HG03378 (cell line): Measurements from ENCODE around the gene VAMP8.
A peak's percentile ranks its signal among the peaks of the same experiment; 100 is the strongest.
"Not testable (repeated sequence)": the region's sequence is repeated elsewhere in the genome, so short reads cannot be mapped to it uniquely, and the experiment has no call there.

ENCODE experiments used
- ATAC-seq: cut with Tn5 transposase; IDR thresholded peaks from one replicate; pipeline ENCODE4 v1.9.1; 2021; ENCODE audit warnings: mild to moderate bottlenecking, moderate library complexity; ENCODE audit not compliant: unreplicated experiment

VAMP8 gene

DNA sequence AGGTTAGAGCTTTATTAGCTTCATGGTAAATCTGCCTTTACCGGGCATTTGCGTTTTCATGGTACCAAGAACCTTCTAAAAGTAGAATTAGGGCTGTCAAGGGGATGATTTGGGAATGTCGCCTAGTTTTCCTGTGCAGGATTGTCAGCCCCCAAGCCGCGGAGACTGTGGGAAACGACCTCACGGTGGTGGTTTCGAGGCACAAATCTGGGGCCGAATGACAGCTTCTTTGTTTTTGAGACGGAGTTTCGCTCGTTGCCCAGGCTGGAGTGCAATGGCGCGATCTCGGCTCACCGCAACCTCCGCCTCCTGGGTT is 38.0 kb downstream of the VAMP8 start:
- no peak for ATAC-seq

DNA sequence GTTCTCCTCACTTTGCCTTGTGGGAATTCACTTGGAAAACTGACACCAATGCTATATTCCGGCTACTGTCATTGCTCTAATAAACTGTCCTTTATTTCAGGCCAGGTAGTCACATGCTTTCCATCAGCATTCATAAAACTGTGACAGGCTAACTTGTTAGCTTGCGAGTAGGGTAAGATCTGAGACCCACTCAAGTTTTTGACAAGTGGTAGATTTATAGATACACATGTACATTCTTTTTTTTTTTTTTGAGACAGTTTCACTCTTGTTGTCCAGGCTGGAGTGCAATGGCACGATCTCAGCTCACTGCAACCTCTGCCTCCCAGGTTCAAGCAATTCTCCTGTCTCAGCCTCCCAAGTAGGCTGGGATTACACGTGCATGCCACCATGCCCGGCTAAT is 40.3 kb downstream of the VAMP8 start:
- ATAC-seq = not testable (repeated sequence)

DNA sequence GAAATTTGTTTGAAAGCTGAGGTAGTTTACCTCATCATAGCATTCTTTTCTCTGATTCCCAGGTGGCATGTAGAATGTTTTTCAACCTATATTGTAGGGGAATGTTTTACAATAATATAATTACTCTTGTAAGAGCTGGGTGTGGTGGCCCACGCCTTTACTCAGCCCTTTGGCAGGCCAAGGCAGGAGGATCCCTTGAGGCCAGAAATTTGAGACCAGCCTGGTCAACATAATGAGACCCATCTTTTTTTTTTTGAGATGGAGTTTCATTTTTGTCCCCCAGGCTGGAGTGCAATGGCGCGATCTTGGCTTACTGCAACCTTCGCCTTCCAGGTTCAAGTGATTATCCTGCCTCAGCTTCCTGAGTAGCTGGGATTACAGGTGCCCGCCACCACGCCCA is 42.2 kb downstream of the VAMP8 start:
- no peak for ATAC-seq

DNA sequence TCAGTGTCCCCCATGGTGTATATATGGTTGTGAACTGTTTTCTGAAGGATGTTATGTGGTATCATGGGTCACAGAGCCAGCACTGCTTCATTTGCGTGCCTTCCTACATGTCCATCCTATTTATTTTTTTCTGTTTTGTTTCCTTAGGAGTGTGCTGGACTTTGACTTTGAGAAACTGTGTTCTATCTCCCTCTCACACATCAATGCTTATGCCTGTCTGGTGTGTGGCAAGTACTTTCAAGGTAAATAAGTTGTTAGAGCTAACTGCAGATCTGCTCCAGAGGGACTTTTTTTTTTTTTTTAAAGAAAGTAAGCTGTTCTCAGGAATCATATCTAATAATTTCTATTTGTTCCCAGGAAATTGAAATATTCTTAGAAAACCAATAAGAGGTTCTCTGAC is 44.0 kb downstream of the VAMP8 start:
- ATAC-seq = no peak

DNA sequence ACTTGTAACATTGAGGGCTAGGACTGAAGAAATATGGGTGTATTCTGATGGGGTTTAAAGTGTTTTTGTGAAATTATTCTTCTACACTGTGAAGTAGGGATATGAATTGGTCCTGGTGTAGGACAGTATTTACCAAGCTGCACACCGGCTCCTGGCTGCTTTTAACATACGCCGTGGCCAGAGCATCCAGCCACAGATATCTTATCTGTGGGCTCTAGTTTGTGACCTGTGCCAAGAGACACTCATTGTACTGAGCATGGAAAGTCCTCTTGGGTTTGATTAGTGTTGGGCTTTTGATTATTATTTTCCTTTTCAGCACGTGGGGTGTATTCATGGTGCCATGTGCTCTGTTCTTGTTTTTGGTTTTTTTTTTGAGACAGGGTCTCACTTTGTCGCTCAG is 46.6 kb downstream of the VAMP8 start:
- no peak for ATAC-seq

DNA sequence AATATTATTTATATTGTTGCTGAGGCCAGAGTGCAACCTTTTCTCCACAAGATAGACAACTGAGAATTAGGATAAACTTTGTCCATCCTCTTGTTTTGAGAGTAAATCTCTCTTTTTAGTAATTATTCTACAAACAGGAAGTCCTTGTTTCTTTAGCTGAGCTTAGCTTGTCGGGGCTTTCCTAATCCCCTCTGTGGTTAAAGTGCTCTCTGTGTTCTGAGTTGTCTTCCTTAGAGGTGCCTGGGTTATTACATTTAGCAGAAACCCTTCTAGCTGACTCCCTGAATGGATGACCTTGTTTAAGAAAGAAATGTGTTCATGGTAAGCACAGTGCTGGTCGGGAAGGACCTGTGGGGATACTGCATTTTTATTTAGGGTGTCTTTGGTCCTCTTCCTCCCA is 51.3 kb downstream of the VAMP8 start:
- ATAC-seq = peak; percentile 70

DNA sequence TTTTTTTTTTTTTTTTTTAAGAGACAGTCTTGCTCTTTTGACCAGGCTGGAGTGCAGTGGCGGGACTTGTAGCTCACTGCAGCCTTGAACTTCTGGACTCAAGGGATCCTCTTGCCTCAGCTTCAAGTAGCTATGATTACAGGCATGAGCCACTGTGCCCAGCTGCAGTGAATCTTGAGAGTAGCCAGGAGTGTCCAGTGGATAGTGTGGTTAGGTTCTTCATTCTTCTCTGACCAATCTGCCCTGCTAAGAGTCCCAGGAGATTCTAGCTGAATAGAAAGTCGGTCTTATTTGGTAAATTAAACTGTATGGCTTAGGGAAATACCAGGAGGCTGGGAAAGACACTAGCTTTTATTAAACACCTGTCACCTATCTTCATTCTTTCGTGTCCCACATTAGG is 53.9 kb downstream of the VAMP8 start:
- ATAC-seq = no peak
